ENCODE measurements around the gene SFMBT2. TPM values are rescaled to one million over a fixed set of nuclear protein-coding genes. Genes with fewer than 3 reads are reported as not detected.

The SFMBT2 gene
- total RNA-seq, 1 experiment from 2014 or later, result 7.4 TPM

- POLR2A ChIA-PET, result interaction anchor here (0.7 kb wide), 1 partner anchor 520 kb away, joined by 3 read pairs; no protein-coding TSS in a partner anchor
- peaks cover 23% of the 10 kb centered on the region for H3K36me3 Mint-ChIP-seq (ENCODE audit: insufficient read depth, unreplicated experiment)
- H3K27me3 Mint-ChIP-seq (ENCODE audit: insufficient read depth, unreplicated experiment), result no peaks in the 10 kb centered on the region
- no peaks in the 10 kb centered on the region for H3K9me3 Mint-ChIP-seq (ENCODE audit: unreplicated experiment)
- H3K4me3 Mint-ChIP-seq (ENCODE audit: unreplicated experiment), result no peak overlapping the region
- CTCF ChIA-PET, result interaction anchor here (0.7 kb wide), 1 partner anchor 567 kb away, joined by 4 read pairs; no protein-coding TSS in a partner anchor
- peak overlapping the region; percentile 58 for H3K27ac Mint-ChIP-seq (ENCODE audit: low read depth, unreplicated experiment)
- TF ChIP-seq CTCF (IDR thresholded peaks at IDR 0.05; ENCODE audit: unreplicated experiment), result no peak
- DNase-seq (ENCODE audit: unreplicated experiment), result no peak
- BruUV-seq (replicated peaks), result no TSS peak
- H3K4me1 Mint-ChIP-seq (ENCODE audit: insufficient read depth, unreplicated experiment), result no peaks in the 10 kb centered on the region
- intact Hi-C loops (cut with micrococcal nuclease), result loop anchor here (10.0 kb wide), 1 partner anchor 327 kb away; no protein-coding TSS in a partner anchor
These were observed 159.0 kb downstream of the SFMBT2 start for GRCh38 chr10:7251696-7252465.

GRCh38 chr10:7250236-7250635, 160.6 kb downstream of the SFMBT2 start:
- TF ChIP-seq CTCF (IDR thresholded peaks at IDR 0.05; ENCODE audit: unreplicated experiment), result no peak
- no TSS peak for BruUV-seq (replicated peaks)
- CTCF ChIA-PET, result no interaction called here
- DNase-seq (ENCODE audit: unreplicated experiment), result no peak
- Mint-ChIP-seq H3K9me3 (ENCODE audit: unreplicated experiment) (no peaks in the 10 kb centered on the region), H3K4me1 (ENCODE audit: insufficient read depth, unreplicated experiment) (no peaks in the 10 kb centered on the region), H3K36me3 (ENCODE audit: insufficient read depth, unreplicated experiment) (peaks cover 23% of the 10 kb centered on the region), H3K27ac (ENCODE audit: low read depth, unreplicated experiment) (no peak overlapping the region), H3K27me3 (ENCODE audit: insufficient read depth, unreplicated experiment) (no peaks in the 10 kb centered on the region), H3K4me3 (ENCODE audit: unreplicated experiment) (no peak overlapping the region)
- POLR2A ChIA-PET, result no interaction called here
- intact Hi-C loops (cut with micrococcal nuclease), result loop anchor here (10.0 kb wide), 1 partner anchor 325 kb away; no protein-coding TSS in a partner anchor

- Mint-ChIP-seq H3K9me3 (ENCODE audit: unreplicated experiment) (no peaks in the 10 kb centered on the region), H3K27me3 (ENCODE audit: insufficient read depth, unreplicated experiment) (no peaks in the 10 kb centered on the region), H3K4me3 (ENCODE audit: unreplicated experiment) (no peak overlapping the region), H3K36me3 (ENCODE audit: insufficient read depth, unreplicated experiment) (peaks cover 14% of the 10 kb centered on the region), H3K4me1 (ENCODE audit: insufficient read depth, unreplicated experiment) (no peaks in the 10 kb centered on the region), H3K27ac (ENCODE audit: low read depth, unreplicated experiment) (no peak overlapping the region)
- DNase-seq (ENCODE audit: unreplicated experiment), result no peak
- no peak for TF ChIP-seq CTCF (IDR thresholded peaks at IDR 0.05; ENCODE audit: unreplicated experiment)
- CTCF ChIA-PET, result no interaction called here
- BruUV-seq (replicated peaks), result no TSS peak
- POLR2A ChIA-PET, result no interaction called here
- intact Hi-C loops (cut with micrococcal nuclease), result no loop called here
These were observed 162.2 kb downstream of the SFMBT2 start for GRCh38 chr10:7248585-7249164.

- ChIA-PET CTCF (no interaction called here), POLR2A (no interaction called here)
- Mint-ChIP-seq H3K27ac (ENCODE audit: low read depth, unreplicated experiment) (no peak overlapping the region), H3K4me1 (ENCODE audit: insufficient read depth, unreplicated experiment) (no peaks in the 10 kb centered on the region), H3K4me3 (ENCODE audit: unreplicated experiment) (no peak overlapping the region), H3K9me3 (ENCODE audit: unreplicated experiment) (no peaks in the 10 kb centered on the region), H3K27me3 (ENCODE audit: insufficient read depth, unreplicated experiment) (no peaks in the 10 kb centered on the region), H3K36me3 (ENCODE audit: insufficient read depth, unreplicated experiment) (peaks cover 9% of the 10 kb centered on the region)
- intact Hi-C loops (cut with micrococcal nuclease), result no loop called here
- no TSS peak for BruUV-seq (replicated peaks)
- no peak for TF ChIP-seq CTCF (IDR thresholded peaks at IDR 0.05; ENCODE audit: unreplicated experiment)
- DNase-seq (ENCODE audit: unreplicated experiment), result no peak
These were observed 162.7 kb downstream of the SFMBT2 start for GRCh38 chr10:7248148-7248547.
